NCI-H345 treated with DMSO at 0.1 percent for 48 hours (cell line): ENCODE data around the gene OGN.
"Not testable (repeated sequence)": the region's sequence is repeated elsewhere in the genome, so short reads cannot be mapped to it uniquely, and the experiment has no call there.

Experiments used
- DNase-seq: peaks from one replicate; lab custom pipeline; 2025; ENCODE audit not compliant: unreplicated experiment; lab: John Stamatoyannopoulos, UW

The OGN gene

GRCh38 chr9:92404042-92404836 lies at the start of gene OGN:
Gene OGN, minus strand, starts transcription at chr9:92404578. Its CDS starts 1,171 bp downstream, at chr9:92403407.
- DNase-seq: no peak

GRCh38 chr9:92446536-92446935 lies 42.2 kb upstream of the OGN start:
- DNase-seq: no peak

GRCh38 chr9:92444841-92445240 lies 40.5 kb upstream of the OGN start:
- DNase-seq: peak; percentile 31

GRCh38 chr9:92440751-92441046 lies 36.3 kb upstream of the OGN start:
- no peak for DNase-seq

- no peak for DNase-seq
Measured at GRCh38 chr9:92439921-92440750, 35.8 kb upstream of the OGN start.

GRCh38 chr9:92438900-92439526 lies 34.6 kb upstream of the OGN start:
- DNase-seq: no peak

- DNase-seq: no peak
Measured at GRCh38 chr9:92435263-92435662, 30.9 kb upstream of the OGN start.

- no peak for DNase-seq
Measured at GRCh38 chr9:92432972-92433548, 28.7 kb upstream of the OGN start.

GRCh38 chr9:92432350-92432749 lies 28.0 kb upstream of the OGN start:
- DNase-seq: no peak

- no peak for DNase-seq
Measured at GRCh38 chr9:92429836-92430235, 25.5 kb upstream of the OGN start.

GRCh38 chr9:92426501-92427145 lies 22.2 kb upstream of the OGN start:
- DNase-seq: no peak

GRCh38 chr9:92425474-92425873 lies 21.1 kb upstream of the OGN start:
- no peak for DNase-seq

GRCh38 chr9:92424340-92424739 lies 20.0 kb upstream of the OGN start, which contains the start of gene OMD:
Gene OMD, minus strand, starts transcription at chr9:92424471. Its CDS starts 6,913 bp downstream, at chr9:92417558.
- no peak for DNase-seq

- DNase-seq: no peak
Measured at GRCh38 chr9:92423612-92424011, 19.2 kb upstream of the OGN start.

- DNase-seq: no peak
Measured at GRCh38 chr9:92422611-92423338, 18.4 kb upstream of the OGN start.

GRCh38 chr9:92414566-92414965 lies 10.2 kb upstream of the OGN start:
- DNase-seq: no peak

- not testable (repeated sequence) for DNase-seq
Measured at GRCh38 chr9:92411157-92411556, 6.8 kb upstream of the OGN start.

GRCh38 chr9:92408747-92409478 lies 4.5 kb upstream of the OGN start:
- DNase-seq: no peak

GRCh38 chr9:92407818-92408217 lies 3.4 kb upstream of the OGN start:
- DNase-seq: no peak

GRCh38 chr9:92406477-92406876 lies 2.1 kb upstream of the OGN start:
- no peak for DNase-seq
